ENCODE results near the gene PAN3.
"Not testable (repeated sequence)": the region's sequence is repeated elsewhere in the genome, so short reads cannot be mapped to it uniquely, and the experiment has no call there.

The PAN3 gene, protein sequence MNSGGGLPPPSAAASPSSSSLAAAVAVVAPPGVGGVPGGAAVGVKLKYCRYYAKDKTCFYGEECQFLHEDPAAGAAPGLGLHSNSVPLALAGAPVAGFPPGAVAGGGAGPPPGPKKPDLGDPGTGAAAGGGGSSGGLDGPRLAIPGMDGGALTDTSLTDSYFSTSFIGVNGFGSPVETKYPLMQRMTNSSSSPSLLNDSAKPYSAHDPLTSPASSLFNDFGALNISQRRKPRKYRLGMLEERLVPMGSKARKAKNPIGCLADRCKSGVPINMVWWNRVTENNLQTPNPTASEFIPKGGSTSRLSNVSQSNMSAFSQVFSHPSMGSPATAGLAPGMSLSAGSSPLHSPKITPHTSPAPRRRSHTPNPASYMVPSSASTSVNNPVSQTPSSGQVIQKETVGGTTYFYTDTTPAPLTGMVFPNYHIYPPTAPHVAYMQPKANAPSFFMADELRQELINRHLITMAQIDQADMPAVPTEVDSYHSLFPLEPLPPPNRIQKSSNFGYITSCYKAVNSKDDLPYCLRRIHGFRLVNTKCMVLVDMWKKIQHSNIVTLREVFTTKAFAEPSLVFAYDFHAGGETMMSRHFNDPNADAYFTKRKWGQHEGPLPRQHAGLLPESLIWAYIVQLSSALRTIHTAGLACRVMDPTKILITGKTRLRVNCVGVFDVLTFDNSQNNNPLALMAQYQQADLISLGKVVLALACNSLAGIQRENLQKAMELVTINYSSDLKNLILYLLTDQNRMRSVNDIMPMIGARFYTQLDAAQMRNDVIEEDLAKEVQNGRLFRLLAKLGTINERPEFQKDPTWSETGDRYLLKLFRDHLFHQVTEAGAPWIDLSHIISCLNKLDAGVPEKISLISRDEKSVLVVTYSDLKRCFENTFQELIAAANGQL

DNA sequence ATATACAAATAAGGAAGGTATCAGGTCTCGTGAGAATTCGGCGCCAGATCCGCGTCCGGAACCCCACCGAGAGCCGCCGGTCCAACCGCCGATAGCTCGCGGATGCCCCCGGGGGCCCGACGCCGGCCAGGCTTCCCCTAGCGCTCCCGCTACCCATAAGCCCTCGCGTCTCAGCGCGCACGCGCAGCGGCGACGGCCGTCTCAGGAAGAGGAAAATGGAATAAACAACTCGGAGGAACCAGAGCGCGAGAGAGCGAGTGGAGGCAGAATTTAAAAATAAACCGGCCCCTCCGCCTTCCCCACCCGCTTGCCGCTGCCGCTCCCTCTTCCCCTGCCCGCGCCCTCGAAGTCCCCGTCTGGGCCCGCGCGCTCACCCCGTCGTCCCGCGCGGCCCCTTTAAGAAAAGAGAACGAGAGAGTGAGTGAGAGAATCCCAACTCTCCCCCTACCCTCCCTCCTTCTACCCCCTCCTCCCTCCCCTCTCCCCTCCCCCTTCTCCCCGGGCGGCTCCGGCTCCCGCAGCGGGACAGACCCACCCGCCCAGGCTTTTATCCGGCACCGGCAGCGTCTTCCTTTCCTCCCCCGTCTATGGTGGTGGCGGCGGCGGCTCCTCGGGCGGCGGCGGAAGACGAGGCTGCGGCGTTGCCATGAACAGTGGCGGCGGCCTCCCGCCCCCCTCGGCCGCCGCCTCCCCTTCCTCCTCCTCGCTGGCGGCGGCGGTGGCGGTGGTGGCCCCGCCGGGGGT, at the start of gene PAN3:
Gene PAN3 (plus strand): TSS at position 534 of the 744 bp plus-strand sequence. CDS start 113 bp downstream, at position 647.
- Mint-ChIP-seq H3K9me3 (no peaks in the 10 kb centered on the region), H3K27me3 (no peaks in the 10 kb centered on the region), H3K36me3 (ENCODE audit: low read depth) (peaks cover 15% of the 10 kb centered on the region), H3K4me1 (ENCODE audit: low read depth) (peaks cover 52% of the 10 kb centered on the region), H3K4me3 (peak within 1 kb of the TSS; percentile 88), H3K27ac (peak within 1 kb of the TSS; percentile 93)

DNA sequence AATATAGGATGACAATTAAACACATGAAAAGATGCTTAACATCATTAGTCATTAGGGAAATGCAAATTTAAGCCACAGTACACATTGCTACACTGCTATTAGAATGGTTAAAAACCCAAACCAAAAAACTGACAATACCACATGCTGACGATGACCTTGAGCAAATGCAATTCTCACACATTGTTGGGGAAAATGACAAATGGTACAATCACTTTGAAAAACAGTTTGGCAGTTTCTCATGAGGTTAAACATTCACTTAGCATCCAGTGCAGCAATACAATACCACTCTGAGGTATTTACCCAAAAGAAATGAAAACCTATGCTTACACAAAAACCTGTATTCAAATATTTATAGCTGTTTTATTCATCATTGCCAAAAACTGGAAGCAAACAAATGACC, 49.3 kb upstream of the PAN3 start:
- Mint-ChIP-seq H3K27ac (no peak overlapping the region), H3K27me3 (peaks cover 19% of the 10 kb centered on the region), H3K4me3 (no peak overlapping the region), H3K4me1 (ENCODE audit: low read depth) (no peaks in the 10 kb centered on the region), H3K9me3 (no peaks in the 10 kb centered on the region), H3K36me3 (ENCODE audit: low read depth) (no peaks in the 10 kb centered on the region)

DNA sequence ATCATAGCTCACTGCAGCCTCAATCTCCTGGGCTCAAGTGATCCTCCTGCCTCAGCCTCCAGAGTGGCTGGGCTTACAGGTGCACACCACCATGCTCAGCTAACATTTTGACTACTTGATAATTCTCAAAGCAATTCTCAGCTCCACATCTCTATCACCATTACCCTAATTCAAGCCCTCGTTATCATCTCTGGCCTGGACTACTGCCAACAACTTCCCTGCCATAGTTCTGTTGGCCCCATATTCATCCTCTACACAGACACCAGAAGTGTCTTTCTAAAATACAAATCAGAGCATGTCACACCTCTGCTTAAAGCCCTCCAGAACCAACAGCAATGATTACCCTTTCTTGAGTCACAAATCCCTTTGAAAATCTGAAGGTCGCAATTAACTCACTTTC, 45.9 kb upstream of the PAN3 start:
- H3K9me3 Mint-ChIP-seq: no peaks in the 10 kb centered on the region
- no peaks in the 10 kb centered on the region for H3K4me1 Mint-ChIP-seq (ENCODE audit: low read depth)
- H3K27me3 Mint-ChIP-seq: peaks cover 24% of the 10 kb centered on the region
- no peak overlapping the region for H3K27ac Mint-ChIP-seq
- H3K36me3 Mint-ChIP-seq (ENCODE audit: low read depth): no peaks in the 10 kb centered on the region
- H3K4me3 Mint-ChIP-seq: no peak overlapping the region

DNA sequence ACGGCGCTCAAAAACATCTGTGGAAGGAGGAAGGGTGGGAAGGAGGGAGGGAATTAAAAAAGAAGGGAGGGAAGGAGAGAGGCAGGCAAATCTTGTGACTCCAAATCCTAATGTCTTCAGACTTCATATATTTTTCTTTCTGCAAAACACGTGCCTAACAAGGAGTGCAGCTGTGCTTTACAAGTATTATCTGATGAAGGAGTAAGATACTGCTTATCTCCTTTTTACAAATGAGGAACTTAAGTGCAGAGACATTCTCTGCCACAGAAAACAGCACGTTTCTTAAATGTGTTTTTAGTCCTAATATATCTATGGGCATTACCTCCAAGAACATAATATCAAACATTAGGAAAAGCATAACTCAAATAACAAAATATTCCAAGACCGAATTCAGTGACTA, 44.5 kb upstream of the PAN3 start:
- H3K4me1 Mint-ChIP-seq (ENCODE audit: low read depth): no peaks in the 10 kb centered on the region

DNA sequence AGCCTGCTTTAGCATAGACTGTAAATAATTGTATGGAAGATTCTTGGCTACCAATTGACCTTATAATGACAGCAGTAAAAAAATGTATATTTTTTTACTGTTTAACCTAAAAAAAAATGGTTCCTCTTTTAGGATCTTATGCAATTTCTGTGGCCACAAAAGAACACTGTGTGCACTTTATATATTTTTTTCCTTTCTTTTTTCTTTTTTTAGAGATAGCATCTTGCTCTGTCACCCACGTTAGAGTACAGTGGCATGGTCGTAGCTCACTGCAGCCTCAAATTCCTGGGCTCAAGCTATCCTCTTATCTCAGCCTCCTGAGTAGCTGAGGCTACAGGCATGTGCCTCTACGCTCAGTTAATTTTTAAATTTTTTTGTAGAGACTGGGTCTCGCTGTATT, 44.0 kb upstream of the PAN3 start:
- Mint-ChIP-seq H3K27ac (no peak overlapping the region), H3K4me3 (no peak overlapping the region), H3K4me1 (ENCODE audit: low read depth) (peaks cover under 1% of the 10 kb centered on the region), H3K36me3 (ENCODE audit: low read depth) (no peaks in the 10 kb centered on the region), H3K9me3 (no peaks in the 10 kb centered on the region), H3K27me3 (peaks cover 39% of the 10 kb centered on the region)

More for the DNA sequence above, 44.5 kb upstream of the PAN3 start:
- H3K36me3 Mint-ChIP-seq (ENCODE audit: low read depth): no peaks in the 10 kb centered on the region
- no peak overlapping the region for H3K4me3 Mint-ChIP-seq
- no peak overlapping the region for H3K27ac Mint-ChIP-seq
- peaks cover 34% of the 10 kb centered on the region for H3K27me3 Mint-ChIP-seq
- H3K9me3 Mint-ChIP-seq: no peaks in the 10 kb centered on the region

DNA sequence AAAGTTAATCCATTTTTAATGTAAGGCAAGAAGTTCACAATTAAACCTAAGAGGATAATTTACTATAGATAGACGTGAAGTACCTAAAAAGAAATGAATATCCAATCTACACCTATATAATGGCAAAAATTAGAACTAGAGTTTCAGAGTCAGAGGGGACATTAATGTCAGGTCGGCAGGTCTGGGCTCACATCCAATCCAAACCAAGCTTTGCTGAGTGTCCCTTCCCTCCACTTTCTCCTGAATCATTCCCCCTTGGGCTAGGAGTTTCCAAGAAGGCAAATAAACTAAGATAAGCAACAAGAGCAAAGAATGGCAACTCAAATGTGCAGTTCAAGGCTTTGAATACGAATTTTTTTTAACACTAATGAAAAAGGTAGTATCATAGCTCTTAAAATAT, 40.8 kb upstream of the PAN3 start:
- Mint-ChIP-seq H3K27ac (no peak overlapping the region), H3K4me3 (no peak overlapping the region), H3K4me1 (ENCODE audit: low read depth) (peaks cover 12% of the 10 kb centered on the region), H3K9me3 (no peaks in the 10 kb centered on the region), H3K27me3 (peaks cover 56% of the 10 kb centered on the region), H3K36me3 (ENCODE audit: low read depth) (no peaks in the 10 kb centered on the region)

DNA sequence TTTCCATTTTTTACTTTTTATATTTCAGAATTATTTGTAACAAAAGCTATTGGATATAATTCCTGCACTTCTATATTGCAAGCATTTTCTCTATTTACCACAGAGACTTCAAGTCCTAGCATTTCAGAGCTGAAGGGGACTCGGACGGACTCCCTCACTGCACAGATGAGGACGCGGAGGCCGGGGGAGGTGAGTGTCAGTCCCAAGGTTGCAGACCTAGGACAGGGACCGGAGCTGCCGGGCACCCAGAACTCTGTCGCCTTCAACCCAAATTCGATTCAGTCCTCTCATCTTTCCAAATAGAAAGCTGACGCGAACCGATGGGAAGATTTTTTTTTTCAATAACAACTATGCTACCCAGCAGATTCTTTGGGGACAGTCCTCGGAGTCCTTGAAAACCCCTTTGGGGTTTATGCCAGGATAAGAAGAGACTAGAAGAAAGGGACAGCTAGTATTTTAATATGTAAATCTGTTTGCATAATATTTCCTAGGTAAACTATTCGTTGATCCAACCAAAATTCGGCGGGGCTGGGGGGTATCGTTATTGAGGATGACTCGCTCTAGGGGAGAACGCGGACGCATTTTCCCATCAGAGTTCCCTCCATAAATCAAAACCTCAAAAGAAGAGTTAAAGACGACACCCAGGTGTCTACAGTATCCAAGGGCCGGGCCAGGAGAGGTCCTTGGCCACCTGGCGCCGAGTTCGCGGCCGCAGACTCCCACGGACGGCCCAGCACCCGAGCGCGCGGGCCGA, 38.8 kb upstream of the PAN3 start:
- Mint-ChIP-seq H3K9me3 (no peaks in the 10 kb centered on the region), H3K36me3 (ENCODE audit: low read depth) (no peaks in the 10 kb centered on the region), H3K4me3 (peak overlapping the region; percentile 72), H3K4me1 (ENCODE audit: low read depth) (peaks cover 12% of the 10 kb centered on the region), H3K27me3 (peaks cover 60% of the 10 kb centered on the region), H3K27ac (no peak overlapping the region)

DNA sequence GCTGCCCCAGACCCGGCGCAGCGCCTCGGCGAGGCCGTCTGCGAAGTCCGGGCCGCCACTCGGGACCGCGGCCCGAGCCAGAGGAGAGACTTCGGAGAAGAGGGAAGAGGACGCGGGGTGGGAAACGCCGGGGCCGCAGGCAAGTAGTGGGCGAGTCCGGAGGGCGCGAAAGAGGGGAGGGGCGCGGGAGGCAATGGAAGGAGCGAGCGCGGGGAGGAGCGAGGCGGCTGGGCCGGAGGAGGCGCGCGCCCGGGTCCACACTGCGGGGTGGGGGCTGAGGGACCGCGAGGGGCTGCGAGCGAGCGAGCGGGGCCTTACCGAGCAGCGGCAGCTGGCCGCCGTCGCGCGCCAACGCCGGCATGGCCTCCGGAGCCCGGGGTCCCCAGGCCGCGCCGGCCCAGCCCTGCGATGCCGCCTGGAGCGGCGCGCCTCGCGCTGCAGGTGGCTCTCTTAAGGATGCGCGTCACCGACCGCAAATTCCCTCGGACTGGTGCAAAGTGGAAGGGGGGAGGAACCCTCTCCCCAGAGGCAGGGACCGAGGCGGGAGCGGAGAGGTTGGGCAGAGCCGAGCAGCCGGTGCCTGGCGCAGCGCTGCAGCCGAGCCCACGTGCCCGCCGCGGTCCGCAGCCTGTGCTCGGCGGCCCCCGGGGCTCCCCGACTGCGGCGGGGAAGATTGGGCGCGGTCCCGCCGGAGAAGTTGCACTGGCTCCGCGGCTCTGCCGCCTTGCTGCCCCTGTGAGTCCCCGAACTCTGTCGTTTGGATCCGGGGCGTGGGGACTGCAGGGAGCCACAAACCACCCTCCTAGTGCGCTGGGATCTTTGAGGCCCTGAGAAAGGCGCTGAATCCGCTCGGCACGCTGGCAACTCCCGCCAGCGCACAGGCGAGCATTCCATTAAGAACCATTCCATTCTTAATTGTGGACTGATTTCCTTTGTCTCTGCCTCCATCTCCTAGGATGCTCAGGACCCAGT, 37.9 kb upstream of the PAN3 start, which contains the start of gene FLT3:
Gene FLT3 (minus strand): TSS at position 427 of the 972 bp plus-strand sequence. CDS start 66 bp downstream, at position 361.
- H3K9me3 Mint-ChIP-seq: no peaks in the 10 kb centered on the region
- peaks cover 12% of the 10 kb centered on the region for H3K4me1 Mint-ChIP-seq (ENCODE audit: low read depth)
- H3K36me3 Mint-ChIP-seq (ENCODE audit: low read depth): no peaks in the 10 kb centered on the region
- H3K27me3 Mint-ChIP-seq: peaks cover 62% of the 10 kb centered on the region
- H3K27ac Mint-ChIP-seq: no peak within 1 kb of the TSS
- H3K4me3 Mint-ChIP-seq: peak within 1 kb of the TSS; percentile 72

DNA sequence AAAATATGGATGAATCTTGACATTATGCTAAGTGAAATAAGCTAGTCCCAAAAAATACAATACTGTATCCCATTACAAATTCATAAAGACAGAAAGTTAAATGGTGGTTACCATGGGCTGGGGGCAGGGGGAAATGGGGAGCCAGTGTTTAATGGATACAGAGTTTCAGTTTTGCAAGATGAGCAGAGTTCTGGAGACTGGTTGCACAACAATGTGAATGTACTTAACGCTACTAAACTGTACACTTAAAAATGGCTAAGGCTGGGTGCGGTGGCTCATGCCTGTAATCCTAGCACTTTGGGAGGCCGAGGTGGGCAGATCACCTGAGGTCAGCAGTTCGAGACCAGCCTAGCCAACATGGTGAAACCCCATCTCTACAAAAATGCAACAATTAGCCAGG, 36.5 kb upstream of the PAN3 start:
- not testable (repeated sequence) for H3K27ac Mint-ChIP-seq; H3K4me3 Mint-ChIP-seq; H3K9me3 Mint-ChIP-seq; H3K36me3 Mint-ChIP-seq (ENCODE audit: low read depth)
- Mint-ChIP-seq H3K4me1 (ENCODE audit: low read depth) (peaks cover 12% of the 10 kb centered on the region), H3K27me3 (peaks cover 57% of the 10 kb centered on the region)

DNA sequence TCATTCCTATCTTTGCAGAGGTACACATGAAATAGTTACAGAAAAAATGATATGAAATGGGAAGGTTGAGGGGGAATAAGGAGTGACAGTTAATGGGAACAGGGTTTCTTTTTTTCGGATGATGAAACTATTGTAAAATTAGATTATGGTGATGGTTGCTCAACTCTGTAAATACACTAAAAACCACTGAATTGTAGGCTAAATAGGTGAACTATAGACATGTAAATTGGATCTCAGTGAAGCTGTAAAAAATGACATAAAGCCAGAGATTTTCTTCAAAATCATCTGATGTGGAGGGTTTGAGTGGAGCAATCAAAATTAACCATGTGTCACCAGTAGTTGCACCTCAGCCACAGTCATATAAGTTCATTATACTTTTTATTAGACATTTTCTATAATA, 31.4 kb upstream of the PAN3 start:
- Mint-ChIP-seq H3K9me3 (no peaks in the 10 kb centered on the region), H3K27ac (no peak overlapping the region), H3K4me3 (no peak overlapping the region), H3K4me1 (ENCODE audit: low read depth) (no peaks in the 10 kb centered on the region), H3K36me3 (ENCODE audit: low read depth) (no peaks in the 10 kb centered on the region), H3K27me3 (peaks cover 18% of the 10 kb centered on the region)

DNA sequence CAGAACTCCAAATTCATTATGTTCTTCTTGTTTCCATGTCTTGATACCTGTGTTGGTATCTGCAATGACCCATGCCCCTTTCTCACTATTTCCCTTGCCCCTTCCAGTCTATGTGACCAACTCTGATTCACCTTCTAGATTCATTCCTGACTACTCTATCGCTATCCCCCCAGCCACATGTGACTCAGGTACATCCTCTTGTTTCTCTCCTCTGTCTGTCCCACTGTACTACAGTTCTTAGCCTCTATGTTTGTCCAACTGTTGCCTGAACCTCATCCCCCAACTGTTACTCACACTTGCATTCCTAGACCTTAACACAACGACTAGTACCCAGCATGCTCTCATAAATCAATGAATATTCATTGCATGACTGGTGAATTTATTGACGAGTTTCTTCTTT, 27.9 kb upstream of the PAN3 start:
- Mint-ChIP-seq H3K27ac (no peak overlapping the region), H3K4me1 (ENCODE audit: low read depth) (no peaks in the 10 kb centered on the region), H3K9me3 (no peaks in the 10 kb centered on the region), H3K36me3 (ENCODE audit: low read depth) (no peaks in the 10 kb centered on the region), H3K4me3 (no peak overlapping the region), H3K27me3 (no peaks in the 10 kb centered on the region)

DNA sequence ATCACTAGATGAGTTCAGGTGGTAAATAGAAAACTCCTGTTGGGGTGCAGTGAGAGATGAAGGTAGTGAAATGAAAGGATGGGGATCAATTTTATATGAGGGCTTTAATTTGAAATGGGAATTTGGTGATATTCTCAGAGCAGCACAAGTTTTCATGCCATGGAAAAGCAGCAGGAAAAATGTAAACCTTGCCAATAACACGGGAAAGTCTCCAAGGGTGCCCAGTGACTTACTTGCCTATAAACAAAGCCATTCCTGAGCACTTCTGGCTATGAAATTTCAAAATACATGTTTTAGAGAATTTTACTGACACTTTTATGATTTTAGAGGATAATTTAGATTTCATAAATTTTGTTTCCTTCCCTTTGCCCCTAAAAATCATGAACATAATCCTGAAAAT, 21.6 kb upstream of the PAN3 start:
- no peaks in the 10 kb centered on the region for H3K27me3 Mint-ChIP-seq
- no peak overlapping the region for H3K4me3 Mint-ChIP-seq
- no peaks in the 10 kb centered on the region for H3K9me3 Mint-ChIP-seq
- no peak overlapping the region for H3K27ac Mint-ChIP-seq
- H3K36me3 Mint-ChIP-seq (ENCODE audit: low read depth): no peaks in the 10 kb centered on the region
- H3K4me1 Mint-ChIP-seq (ENCODE audit: low read depth): peaks cover 5% of the 10 kb centered on the region

DNA sequence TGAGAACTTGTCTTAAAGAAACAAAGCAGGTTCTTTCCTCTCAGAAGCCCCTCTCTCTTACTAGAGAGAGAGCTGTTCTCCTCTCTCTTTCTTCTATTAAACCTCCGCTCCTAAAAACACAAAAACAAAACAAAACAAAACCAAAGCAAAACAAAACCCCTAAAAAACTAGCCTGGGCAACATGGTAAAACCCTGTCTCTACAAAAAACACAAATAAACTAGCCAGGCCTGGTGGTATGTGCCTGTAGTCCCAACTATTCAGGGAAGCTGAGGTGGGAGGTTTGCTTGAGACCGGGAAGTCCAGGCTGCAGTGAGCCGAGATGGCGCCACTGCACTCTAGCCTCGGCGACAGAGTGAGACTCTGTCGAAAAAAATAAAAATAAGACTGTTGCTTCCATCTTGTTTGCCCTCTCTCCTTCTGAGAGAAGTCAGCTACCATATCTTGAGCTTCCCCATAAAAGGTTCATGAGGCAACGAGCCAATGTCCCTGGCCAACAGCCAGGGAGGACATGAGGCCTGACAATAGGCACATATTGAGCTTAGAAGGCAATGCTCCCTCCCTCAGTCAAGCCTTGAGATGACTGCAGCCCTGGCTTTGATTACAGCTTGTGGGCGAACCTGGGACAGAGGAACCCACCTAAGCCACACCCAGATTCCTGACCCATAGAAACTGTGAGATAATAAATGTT, 20.5 kb upstream of the PAN3 start:
- Mint-ChIP-seq H3K36me3 (ENCODE audit: low read depth) (no peaks in the 10 kb centered on the region), H3K27me3 (no peaks in the 10 kb centered on the region), H3K4me1 (ENCODE audit: low read depth) (peaks cover 11% of the 10 kb centered on the region), H3K27ac (no peak overlapping the region), H3K9me3 (no peaks in the 10 kb centered on the region), H3K4me3 (no peak overlapping the region)
